ES-I3 (cell line): ENCODE data around the gene PBX4.

Experiments
- H3K36me3 ChIP-seq: 2 replicates; pipeline ENCODE4 v1.6.1; 2013; ENCODE audit warnings: mild to moderate bottlenecking, low read length, control low read depth, moderate library complexity; ENCODE audit not compliant: insufficient read depth
- H3K4me1 ChIP-seq: 2 replicates; pipeline ENCODE4 v1.6.1; 2013; ENCODE audit warnings: mild to moderate bottlenecking, control low read depth, low read length; ENCODE audit not compliant: insufficient read depth
- H3K9ac ChIP-seq: 2 replicates; pipeline ENCODE4 v1.6.1; 2013; ENCODE audit warnings: low read depth, mild to moderate bottlenecking, low read length, moderate library complexity
- H3K9me3 ChIP-seq: 2 replicates; pipeline ENCODE4 v1.6.1; 2013; ENCODE audit warnings: mild to moderate bottlenecking, low read length, moderate library complexity; ENCODE audit not compliant: control insufficient read depth, insufficient read depth

The PBX4 gene

GRCh38 chr19:19575411-19575810 is 43.1 kb downstream of the PBX4 start:
- Histone ChIP-seq H3K9me3 (no peaks in the 10 kb centered on the region), H3K9ac (no peak overlapping the region), H3K4me1 (peaks cover 4% of the 10 kb centered on the region), H3K36me3 (no peaks in the 10 kb centered on the region)

- H3K36me3 ChIP-seq, result no peaks in the 10 kb centered on the region; the same call in 1 of the 2 replicates
- peaks cover 4% of the 10 kb centered on the region for H3K4me1 ChIP-seq
- H3K9me3 ChIP-seq, result no peaks in the 10 kb centered on the region
- H3K9ac ChIP-seq, result no peak overlapping the region
These were observed 47.3 kb downstream of the PBX4 start for GRCh38 chr19:19571071-19571786.

- no peak overlapping the region for H3K9ac ChIP-seq
- H3K36me3 ChIP-seq, result no peaks in the 10 kb centered on the region; the same call in 1 of the 2 replicates
- H3K4me1 ChIP-seq, result peaks cover under 1% of the 10 kb centered on the region
- no peaks in the 10 kb centered on the region for H3K9me3 ChIP-seq
These were observed 47.9 kb downstream of the PBX4 start for GRCh38 chr19:19570571-19570970.

GRCh38 chr19:19568802-19569756 is 49.4 kb downstream of the PBX4 start:
- Histone ChIP-seq H3K9ac (no peak overlapping the region), H3K4me1 (no peaks in the 10 kb centered on the region), H3K36me3 (no peaks in the 10 kb centered on the region; the same call in 1 of the 2 replicates), H3K9me3 (no peaks in the 10 kb centered on the region)

GRCh38 chr19:19567391-19567790 is 51.1 kb downstream of the PBX4 start:
- no peak overlapping the region for H3K9ac ChIP-seq
- no peaks in the 10 kb centered on the region; the same call in 1 of the 2 replicates for H3K36me3 ChIP-seq

DNA sequence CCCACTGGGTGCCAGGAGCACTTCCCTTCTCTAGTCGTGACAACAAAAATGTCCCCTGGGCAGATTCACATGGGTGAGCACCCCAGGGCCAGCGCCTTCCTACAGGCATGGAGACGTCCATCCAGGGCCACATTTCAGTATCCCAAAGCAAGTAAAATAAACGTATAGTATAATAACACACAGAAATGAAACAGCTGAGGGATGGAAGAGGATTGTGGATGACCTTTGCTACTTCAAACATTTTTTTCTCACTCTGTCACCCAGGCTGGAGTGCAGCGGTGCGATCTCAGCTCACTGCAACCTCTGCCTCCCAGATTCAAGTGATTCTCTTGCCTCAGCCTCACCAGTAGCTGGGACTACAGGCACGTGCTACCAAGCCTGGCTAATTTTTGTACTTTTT is 52.2 kb downstream of the PBX4 start:
- no peak overlapping the region for H3K9ac ChIP-seq
- no peaks in the 10 kb centered on the region for H3K4me1 ChIP-seq
- no peaks in the 10 kb centered on the region for H3K9me3 ChIP-seq
- no peaks in the 10 kb centered on the region; the same call in 1 of the 2 replicates for H3K36me3 ChIP-seq

More at GRCh38 chr19:19567391-19567790, 51.1 kb downstream of the PBX4 start:
- Histone ChIP-seq H3K9me3 (no peaks in the 10 kb centered on the region), H3K4me1 (no peaks in the 10 kb centered on the region)

DNA sequence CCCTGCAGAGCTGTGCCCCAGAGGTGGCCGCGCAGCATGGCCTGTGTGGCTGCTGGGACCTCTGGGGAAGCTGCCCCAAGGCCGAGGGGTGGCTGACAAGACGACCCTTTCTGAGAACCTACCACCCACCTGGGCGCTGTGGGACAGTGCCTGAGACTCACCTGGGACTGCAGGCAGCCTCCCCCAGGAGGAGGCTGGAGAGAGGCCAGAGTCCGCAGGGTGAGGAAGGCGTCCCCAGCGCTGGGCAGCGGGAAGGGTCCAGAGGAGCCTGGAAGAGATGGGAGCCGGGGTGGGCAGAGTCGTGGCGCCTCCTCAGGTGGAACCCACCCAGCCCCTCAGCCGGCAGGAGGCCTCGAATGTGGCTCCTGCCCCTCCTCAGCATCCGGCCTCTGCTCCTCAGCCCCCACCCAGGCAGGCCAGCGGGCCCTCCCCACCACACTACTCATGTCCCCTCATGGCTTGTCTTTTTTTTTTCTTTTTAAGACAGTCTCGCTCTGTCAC is 55.1 kb downstream of the PBX4 start:
- no peak overlapping the region for H3K9ac ChIP-seq

GRCh38 chr19:19562665-19563347 is 55.7 kb downstream of the PBX4 start:
- Histone ChIP-seq H3K9ac (no peak overlapping the region), H3K9me3 (no peaks in the 10 kb centered on the region), H3K4me1 (no peaks in the 10 kb centered on the region), H3K36me3 (no peaks in the 10 kb centered on the region)

More for the DNA sequence above, 55.1 kb downstream of the PBX4 start:
- Histone ChIP-seq H3K4me1 (no peaks in the 10 kb centered on the region), H3K36me3 (no peaks in the 10 kb centered on the region), H3K9me3 (no peaks in the 10 kb centered on the region)

- H3K4me1 ChIP-seq, result no peaks in the 10 kb centered on the region
- no peaks in the 10 kb centered on the region for H3K36me3 ChIP-seq
- H3K9me3 ChIP-seq, result no peaks in the 10 kb centered on the region
- H3K9ac ChIP-seq, result no peak overlapping the region
These were observed 56.4 kb downstream of the PBX4 start for GRCh38 chr19:19561946-19562664.

GRCh38 chr19:19559931-19560330 is 58.6 kb downstream of the PBX4 start:
- H3K9ac ChIP-seq, result no peak overlapping the region
- H3K9me3 ChIP-seq, result no peaks in the 10 kb centered on the region
- H3K4me1 ChIP-seq, result no peaks in the 10 kb centered on the region
- no peaks in the 10 kb centered on the region for H3K36me3 ChIP-seq

- H3K36me3 ChIP-seq, result no peaks in the 10 kb centered on the region
- no peak overlapping the region for H3K9ac ChIP-seq
- no peaks in the 10 kb centered on the region for H3K4me1 ChIP-seq
- no peaks in the 10 kb centered on the region for H3K9me3 ChIP-seq
These were observed 59.9 kb downstream of the PBX4 start for GRCh38 chr19:19558636-19559035.

DNA sequence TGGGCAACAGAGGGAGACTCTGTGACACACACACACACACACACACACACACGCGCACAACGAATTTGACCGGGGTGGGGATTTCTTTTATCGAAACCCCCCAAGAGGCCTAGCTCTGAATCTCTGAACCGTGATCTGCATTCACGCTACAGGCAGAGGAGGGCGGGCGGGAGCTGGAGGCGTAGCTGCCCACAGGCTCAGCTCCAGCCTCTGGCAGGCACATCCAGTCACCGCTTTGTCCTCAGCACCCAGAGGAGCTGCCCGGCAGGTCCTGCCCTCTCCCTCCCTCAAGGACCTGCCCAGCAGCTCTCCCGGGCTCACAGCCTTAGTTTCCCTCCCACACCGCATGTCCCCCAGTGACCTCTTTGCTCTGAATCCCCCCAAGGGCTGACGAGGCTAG is 60.4 kb downstream of the PBX4 start:
- Histone ChIP-seq H3K4me1 (no peaks in the 10 kb centered on the region), H3K9ac (no peak overlapping the region), H3K36me3 (no peaks in the 10 kb centered on the region), H3K9me3 (no peaks in the 10 kb centered on the region)

DNA sequence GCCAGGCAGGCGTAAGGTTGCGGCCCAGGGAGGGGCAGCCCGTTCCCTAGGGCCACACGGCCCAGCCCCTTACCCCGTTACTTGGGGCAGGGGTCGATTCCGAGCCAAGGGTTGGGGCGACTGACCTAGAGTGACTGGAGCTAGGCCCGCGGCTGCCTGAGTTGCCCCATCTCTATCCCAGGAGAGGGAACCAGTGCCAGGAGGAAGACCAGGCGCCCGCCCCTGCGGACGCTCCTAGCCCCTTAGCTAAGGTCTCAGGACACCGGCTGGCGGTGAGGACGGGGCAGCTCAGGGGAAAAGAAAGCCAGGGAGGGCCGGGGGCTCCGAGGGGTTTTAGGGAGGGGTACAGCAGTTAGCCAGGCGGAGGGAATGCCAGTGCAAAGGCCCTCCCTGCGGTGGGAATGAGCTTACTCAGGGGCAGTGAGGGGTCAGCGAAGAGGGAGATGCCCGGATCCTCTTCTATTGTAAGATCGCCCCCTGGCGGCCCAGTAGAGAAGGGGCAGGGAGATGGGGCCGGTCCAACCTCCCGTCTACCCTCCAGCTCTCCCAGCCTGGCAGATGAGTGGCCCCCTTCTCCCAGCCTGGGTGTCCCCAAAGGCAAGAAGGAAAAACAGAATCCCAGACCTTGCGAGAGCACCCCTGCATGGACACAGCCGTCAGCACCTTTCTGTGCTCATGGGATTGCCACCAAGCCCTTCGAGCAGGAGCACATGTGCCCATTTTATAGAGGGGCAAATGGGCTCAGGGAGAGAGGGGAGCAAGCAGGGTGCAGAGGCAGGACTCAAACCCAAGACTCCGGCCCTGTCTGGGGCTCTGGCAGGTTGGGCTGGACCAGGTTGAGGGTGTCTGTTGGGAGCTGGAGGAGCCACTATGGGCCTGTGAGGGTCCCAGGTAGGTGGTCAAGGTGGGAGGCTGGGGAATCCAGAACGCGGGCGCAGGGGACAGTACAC is 64.1 kb downstream of the PBX4 start:
- Histone ChIP-seq H3K9ac (no peak overlapping the region), H3K36me3 (no peaks in the 10 kb centered on the region), H3K4me1 (peaks cover 5% of the 10 kb centered on the region; the same call in 1 of the 2 replicates), H3K9me3 (no peaks in the 10 kb centered on the region)
